Measurements from ENCODE around the gene DIP2C.
"Not testable (repeated sequence)": the region's sequence is repeated elsewhere in the genome, so short reads cannot be mapped to it uniquely, and the experiment has no call there.

DNA sequence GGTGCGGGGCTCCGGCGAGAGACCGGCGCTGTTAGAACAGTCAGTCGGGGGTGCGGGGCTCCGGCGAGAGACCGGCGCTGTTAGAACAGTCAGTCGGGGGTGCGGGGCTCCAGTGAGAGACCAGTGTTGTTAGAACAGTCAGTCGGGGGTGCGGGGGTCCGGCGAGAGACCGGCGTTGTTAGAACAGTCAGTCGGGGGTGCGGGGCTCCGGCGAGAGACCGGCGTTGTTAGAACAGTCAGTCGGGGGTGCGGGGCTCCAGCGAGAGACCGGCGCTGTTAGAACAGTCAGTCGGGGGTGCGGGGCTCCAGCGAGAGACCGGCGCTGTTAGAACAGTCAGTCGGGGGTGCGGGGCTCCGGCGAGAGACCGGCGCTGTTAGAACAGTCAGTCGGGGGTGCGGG is 366.4 kb downstream of the DIP2C start:
- not testable (repeated sequence) for TF ChIP-seq CTCF, POLR2A, POLR2AphosphoS5 (IDR thresholded peaks at IDR 0.05)

Measured in prostate gland (tissue), 2 donors.